H1 (cell line): ENCODE data around the gene OGFOD2. TPM values are rescaled to one million over a fixed set of nuclear protein-coding genes. Genes with fewer than 3 reads are reported as not detected.

Experiments used
- ASH2L ChIP-seq: fragments of 200-600, 300-600 bp; sonication (generic); IDR thresholded peaks from one replicate; pipeline ENCODE4 v1.7.1; 2017; ENCODE audit warnings: low read length
- BRCA1 ChIP-seq: IDR thresholded peaks from 2 replicates; pipeline ENCODE4 v1.6.1; 2012; ENCODE audit warnings: low read depth, low read length, improper control_type of control experiment
- CHD2 ChIP-seq: IDR thresholded peaks from 2 replicates; pipeline ENCODE4 v1.6.1; 2012; ENCODE audit warnings: low read length, improper control_type of control experiment
- KDM5A ChIP-seq: fragments of 200-600 bp; IDR thresholded peaks from 2 replicates; pipeline ENCODE4 v1.7.1; 2012; ENCODE audit warnings: mild to moderate bottlenecking, low read length, inconsistent platforms, mixed read lengths
- NANOG ChIP-seq: IDR thresholded peaks from 2 replicates; pipeline ENCODE4 v1.6.1; 2011; ENCODE audit warnings: low read length, low read depth, mild to moderate bottlenecking, inconsistent platforms; ENCODE audit not compliant: insufficient read depth, poor library complexity, severe bottlenecking
- POLR2A ChIP-seq, 2 experiments: IDR thresholded peaks; 1 replicate in 1 of 2; 2 replicates in 1 of 2; pipeline ENCODE4 v1.6.1; 2011; ENCODE audit warnings: low read depth in 2 of 2, low read length in 2 of 2, mild to moderate bottlenecking in 2 of 2; ENCODE audit errors: control extremely low read depth in 1 of 2
- RAD21 ChIP-seq, 2 experiments: IDR thresholded peaks in 1 of 2; conservative IDR thresholded peaks in 1 of 2; 2 replicates each; pipeline ENCODE4 v1.6.1; 2011; ENCODE audit warnings: low read depth in 2 of 2, low read length in 2 of 2, improper control_type of control experiment in 1 of 2, inconsistent platforms in 1 of 2, mild to moderate bottlenecking in 1 of 2, moderate library complexity in 1 of 2
- RFX5 ChIP-seq: IDR thresholded peaks from 2 replicates; pipeline ENCODE4 v1.6.1; 2011; ENCODE audit warnings: low read depth, low read length, improper control_type of control experiment, borderline replicate concordance
- TBP ChIP-seq: IDR thresholded peaks from 2 replicates; pipeline ENCODE4 v1.6.1; 2011; ENCODE audit warnings: low read depth, low read length, improper control_type of control experiment
- polyA plus RNA-seq, 7 experiments: library from polyadenylated mRNA; depleted of rRNA in 3 of 7; stranded (reverse) in 5 of 7; unstranded in 2 of 7; fragments of >200 nt in 5 of 7; fragments of 200-250 nt in 2 of 7; gene quantifications; 1 replicate in 5 of 7; 2 replicates in 1 of 7; 4 replicates in 1 of 7; pipeline versions ENCODE4 v1.2.1 to v1.2.3, GENCODE V29; 2011 to 2013; ENCODE audit warnings: missing spikeins in 2 of 7, mixed read lengths in 2 of 7
- total RNA-seq: library from RNA; stranded (reverse); fragmentation: NEBNext Ultra II Directional; extraction: Animal tissue kit (Norgen Biotek cat#: 25700); gene quantifications from 2 replicates; pipeline ENCODE4 v1.2.1, GENCODE V29; 2021

Gene OGFOD2
- total and polyA plus RNA-seq, 2 of the 8 experiments (the other 6 are each of a cell fraction or from before 2014, with no cell fraction given) = 17.3 to 20.3 TPM

- TF ChIP-seq ASH2L (peak; percentile 76), NANOG (no peak), BRCA1 (no peak), POLR2A (IDR thresholded peaks at IDR 0.05; ENCODE audit: control extremely low read depth in 1 of 2, low read depth in 2 of 2, low read length in 2 of 2) (peak in 1 of 2 experiments; percentile 50; a peak in 1 of 3 replicates), RAD21 (IDR thresholded peaks at IDR 0.05 in 1 of 2, conservative IDR thresholded peaks at IDR 0.05 in 1 of 2; ENCODE audit: low read depth in 2 of 2, low read length in 2 of 2) (0 out of 4 replicates have a peak, but pooled peaks of 1 of the 2 experiments have one; percentile 3), TBP (peak; percentile 58; the same call in 1 of the 2 replicates), KDM5A (0 out of 2 replicates have a peak, but pooled peaks have one; percentile 29), RFX5 (no peak), CHD2 (peak; percentile 5; the same call in 1 of the 2 replicates)
These were observed 5.4 kb downstream of the OGFOD2 start, which contains the start of gene ARL6IP4 (continued) for GRCh38 chr12:122980183-122981035.
